ENCODE measurements around the gene TNRC6C.

DNA sequence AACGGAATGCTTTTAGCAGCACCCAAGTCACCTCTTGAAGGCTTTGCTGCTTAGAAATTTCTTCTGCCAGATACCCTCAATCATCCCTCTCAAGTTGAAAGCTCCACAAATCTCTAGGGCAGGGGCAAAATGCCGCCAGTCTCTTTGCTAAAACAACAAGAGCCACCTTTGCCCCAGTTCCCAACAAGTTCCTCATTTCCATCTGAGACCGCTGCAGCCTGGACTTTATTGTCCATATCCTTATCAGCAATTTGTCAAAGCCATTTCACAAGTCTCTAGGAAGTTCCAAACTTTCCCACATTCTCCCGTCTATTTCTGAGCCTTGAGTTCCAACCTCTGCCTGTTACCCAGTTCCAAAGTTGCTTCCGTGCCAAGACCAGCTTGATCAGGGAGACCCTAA is 142.6 kb downstream of the TNRC6C start:
- TF ChIP-seq, protein P1, sequence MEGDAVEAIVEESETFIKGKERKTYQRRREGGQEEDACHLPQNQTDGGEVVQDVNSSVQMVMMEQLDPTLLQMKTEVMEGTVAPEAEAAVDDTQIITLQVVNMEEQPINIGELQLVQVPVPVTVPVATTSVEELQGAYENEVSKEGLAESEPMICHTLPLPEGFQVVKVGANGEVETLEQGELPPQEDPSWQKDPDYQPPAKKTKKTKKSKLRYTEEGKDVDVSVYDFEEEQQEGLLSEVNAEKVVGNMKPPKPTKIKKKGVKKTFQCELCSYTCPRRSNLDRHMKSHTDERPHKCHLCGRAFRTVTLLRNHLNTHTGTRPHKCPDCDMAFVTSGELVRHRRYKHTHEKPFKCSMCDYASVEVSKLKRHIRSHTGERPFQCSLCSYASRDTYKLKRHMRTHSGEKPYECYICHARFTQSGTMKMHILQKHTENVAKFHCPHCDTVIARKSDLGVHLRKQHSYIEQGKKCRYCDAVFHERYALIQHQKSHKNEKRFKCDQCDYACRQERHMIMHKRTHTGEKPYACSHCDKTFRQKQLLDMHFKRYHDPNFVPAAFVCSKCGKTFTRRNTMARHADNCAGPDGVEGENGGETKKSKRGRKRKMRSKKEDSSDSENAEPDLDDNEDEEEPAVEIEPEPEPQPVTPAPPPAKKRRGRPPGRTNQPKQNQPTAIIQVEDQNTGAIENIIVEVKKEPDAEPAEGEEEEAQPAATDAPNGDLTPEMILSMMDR (IDR thresholded peaks at IDR 0.05): no peak
- no peak for TF ChIP-seq POLR2A (IDR thresholded peaks at IDR 0.05)

All from sigmoid colon (tissue), 3 donors.